Panc1 (cell line): ENCODE measurements around the gene CYB5RL. TPM values are rescaled to one million over a fixed set of nuclear protein-coding genes. Genes with fewer than 3 reads are reported as not detected.

Experiments used
- ATAC-seq: fragments of 200-7000 bp; cut with Tn5 transposase; 2 replicates; pipeline ENCODE4 v1.9.1; 2020; ENCODE audit warnings: mild to moderate bottlenecking, moderate library complexity
- BruUV-seq: library from RNA; stranded (reverse); fragments of 400-500 nt; replicated peaks from 2 replicates; lab custom pipeline; 2021; lab: Mats Ljungman, UMichigan
- CTCF ChIA-PET: fragments of 300-600 bp; sonication (Branson Sonifier 250); formaldehyde crosslinking; loops from one replicate; lab custom pipeline; 2022; ENCODE audit warnings: antibody characterized with exemption; lab: Charles Lee
- POLR2A ChIA-PET: fragments of 300-600 bp; sonication (Branson Sonifier 250); formaldehyde crosslinking; loops from one replicate; lab custom pipeline; 2022; ENCODE audit warnings: antibody characterized with exemption; lab: Charles Lee
- DNase-seq: peaks from one replicate; pipeline ENCODE4 v3.0.0-alpha.2; 2010; ENCODE audit warnings: low read depth, low spot score
- H3K27ac ChIP-seq: 2 replicates; pipeline ENCODE4 v1.5.1; 2011; ENCODE audit warnings: mild to moderate bottlenecking, low read length, inconsistent platforms
- H3K27me3 ChIP-seq: fragments of 200-500 bp; sonication (Bioruptor generic); 2 replicates; pipeline ENCODE4 v1.6.0; 2014; ENCODE audit warnings: low read length, inconsistent platforms; ENCODE audit not compliant: control insufficient read depth, insufficient read depth
- H3K36me3 ChIP-seq: fragments of 200-500 bp; sonication (Bioruptor generic); 2 replicates; pipeline ENCODE4 v1.5.1; 2014; ENCODE audit warnings: inconsistent platforms, mild to moderate bottlenecking, low read length, moderate library complexity; ENCODE audit not compliant: control insufficient read depth, insufficient read depth
- H3K4me1 ChIP-seq: 2 replicates; pipeline ENCODE4 v1.5.1; 2011; ENCODE audit warnings: inconsistent platforms, mild to moderate bottlenecking, low read length, moderate library complexity; ENCODE audit not compliant: control insufficient read depth, insufficient read depth
- H3K4me3 ChIP-seq, 2 experiments: 2 replicates each; pipeline ENCODE4 v1.5.1; 2011 to 2012; ENCODE audit warnings: low read depth in 2 of 2, low read length in 2 of 2, mild to moderate bottlenecking in 2 of 2, inconsistent platforms in 1 of 2, moderate library complexity in 1 of 2
- H3K9me3 ChIP-seq: fragments of 200-500 bp; sonication (Bioruptor generic); 2 replicates; pipeline ENCODE4 v1.5.1; 2014; ENCODE audit warnings: low read depth, mild to moderate bottlenecking, inconsistent platforms, low read length, moderate library complexity; ENCODE audit not compliant: control insufficient read depth, insufficient read depth
- POLR2AphosphoS5 ChIP-seq: IDR thresholded peaks from 2 replicates; pipeline ENCODE4 v1.6.1; 2012; ENCODE audit warnings: mild to moderate bottlenecking, low read depth, low read length, moderate library complexity
- SIN3A ChIP-seq: IDR thresholded peaks from 2 replicates; pipeline ENCODE4 v1.6.1; 2012; ENCODE audit warnings: low read depth, mild to moderate bottlenecking, low read length, moderate library complexity, borderline replicate concordance; ENCODE audit not compliant: insufficient read depth
- TCF7L2 ChIP-seq: IDR thresholded peaks from 2 replicates; pipeline ENCODE4 v1.6.1; 2011; ENCODE audit warnings: mild to moderate bottlenecking, low read depth, low read length, inconsistent platforms
- in situ Hi-C: cut with HindIII; loops from 2 replicates; pipeline ENCODE4 v1.10.0; 2016; ENCODE audit warnings: low sequenced_read_pairs, low pct_unique_long_range_greater_than_20kb
- intact Hi-C: fragments of 100-400 bp; cut with micrococcal nuclease; formaldehyde crosslinking; loops from one replicate; pipeline ENCODE4 v1.10.0; 2022; ENCODE audit not compliant: unreplicated experiment
- total RNA-seq: library from RNA; stranded (reverse); gene quantifications from one replicate; pipeline ENCODE4 v1.2.1, GENCODE V29; 2021; ENCODE audit not compliant: unreplicated experiment
- TF ChIP-seq, protein P1 (sequence below), 2 experiments: IDR thresholded peaks; 2 replicates each; pipeline ENCODE4 v1.6.1; 2011 to 2012; ENCODE audit warnings: low read depth in 2 of 2, control low read depth in 1 of 2, low read length in 1 of 2, mild to moderate bottlenecking in 1 of 2, moderate library complexity in 1 of 2; ENCODE audit not compliant: insufficient read depth in 1 of 2
- TF ChIP-seq, protein P2 (sequence below): fragments of 450-650 bp; IDR thresholded peaks from 2 replicates; pipeline ENCODE4 v1.5.1; 2017; ENCODE audit warnings: mild to moderate bottlenecking

The CYB5RL gene
- total RNA-seq, 1 experiment from 2014 or later: 19.4 TPM

DNA sequence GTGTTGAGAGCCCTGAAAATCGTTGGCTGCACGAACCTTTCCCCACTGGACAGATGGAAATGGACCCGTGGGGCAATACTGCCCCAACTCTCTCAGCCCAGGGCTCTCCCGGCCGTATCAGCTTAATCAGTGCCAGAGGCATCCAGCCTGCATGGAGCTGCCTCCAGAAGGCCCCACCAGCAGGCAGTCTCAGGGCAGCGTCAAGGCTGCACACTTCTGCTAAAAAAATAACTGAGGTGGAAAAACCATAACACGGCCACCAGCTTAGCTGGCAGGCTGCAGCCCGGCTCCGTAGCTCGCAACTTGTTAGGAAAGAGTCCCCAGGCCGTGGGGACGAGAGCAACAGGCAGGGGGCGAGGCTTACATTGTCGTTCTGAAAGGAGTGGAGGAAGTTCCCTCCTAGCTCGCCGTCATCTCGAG is 28.1 kb upstream of the CYB5RL start:
- in situ Hi-C loops: no loop called here
- TF ChIP-seq POLR2AphosphoS5: no peak
- TF ChIP-seq, protein P1, sequence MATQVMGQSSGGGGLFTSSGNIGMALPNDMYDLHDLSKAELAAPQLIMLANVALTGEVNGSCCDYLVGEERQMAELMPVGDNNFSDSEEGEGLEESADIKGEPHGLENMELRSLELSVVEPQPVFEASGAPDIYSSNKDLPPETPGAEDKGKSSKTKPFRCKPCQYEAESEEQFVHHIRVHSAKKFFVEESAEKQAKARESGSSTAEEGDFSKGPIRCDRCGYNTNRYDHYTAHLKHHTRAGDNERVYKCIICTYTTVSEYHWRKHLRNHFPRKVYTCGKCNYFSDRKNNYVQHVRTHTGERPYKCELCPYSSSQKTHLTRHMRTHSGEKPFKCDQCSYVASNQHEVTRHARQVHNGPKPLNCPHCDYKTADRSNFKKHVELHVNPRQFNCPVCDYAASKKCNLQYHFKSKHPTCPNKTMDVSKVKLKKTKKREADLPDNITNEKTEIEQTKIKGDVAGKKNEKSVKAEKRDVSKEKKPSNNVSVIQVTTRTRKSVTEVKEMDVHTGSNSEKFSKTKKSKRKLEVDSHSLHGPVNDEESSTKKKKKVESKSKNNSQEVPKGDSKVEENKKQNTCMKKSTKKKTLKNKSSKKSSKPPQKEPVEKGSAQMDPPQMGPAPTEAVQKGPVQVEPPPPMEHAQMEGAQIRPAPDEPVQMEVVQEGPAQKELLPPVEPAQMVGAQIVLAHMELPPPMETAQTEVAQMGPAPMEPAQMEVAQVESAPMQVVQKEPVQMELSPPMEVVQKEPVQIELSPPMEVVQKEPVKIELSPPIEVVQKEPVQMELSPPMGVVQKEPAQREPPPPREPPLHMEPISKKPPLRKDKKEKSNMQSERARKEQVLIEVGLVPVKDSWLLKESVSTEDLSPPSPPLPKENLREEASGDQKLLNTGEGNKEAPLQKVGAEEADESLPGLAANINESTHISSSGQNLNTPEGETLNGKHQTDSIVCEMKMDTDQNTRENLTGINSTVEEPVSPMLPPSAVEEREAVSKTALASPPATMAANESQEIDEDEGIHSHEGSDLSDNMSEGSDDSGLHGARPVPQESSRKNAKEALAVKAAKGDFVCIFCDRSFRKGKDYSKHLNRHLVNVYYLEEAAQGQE (IDR thresholded peaks at IDR 0.05; ENCODE audit: insufficient read depth in 1 of 2, low read depth in 2 of 2, low read length in 1 of 2): no peak
- no peak for TF ChIP-seq TCF7L2
- TF ChIP-seq, protein P2, sequence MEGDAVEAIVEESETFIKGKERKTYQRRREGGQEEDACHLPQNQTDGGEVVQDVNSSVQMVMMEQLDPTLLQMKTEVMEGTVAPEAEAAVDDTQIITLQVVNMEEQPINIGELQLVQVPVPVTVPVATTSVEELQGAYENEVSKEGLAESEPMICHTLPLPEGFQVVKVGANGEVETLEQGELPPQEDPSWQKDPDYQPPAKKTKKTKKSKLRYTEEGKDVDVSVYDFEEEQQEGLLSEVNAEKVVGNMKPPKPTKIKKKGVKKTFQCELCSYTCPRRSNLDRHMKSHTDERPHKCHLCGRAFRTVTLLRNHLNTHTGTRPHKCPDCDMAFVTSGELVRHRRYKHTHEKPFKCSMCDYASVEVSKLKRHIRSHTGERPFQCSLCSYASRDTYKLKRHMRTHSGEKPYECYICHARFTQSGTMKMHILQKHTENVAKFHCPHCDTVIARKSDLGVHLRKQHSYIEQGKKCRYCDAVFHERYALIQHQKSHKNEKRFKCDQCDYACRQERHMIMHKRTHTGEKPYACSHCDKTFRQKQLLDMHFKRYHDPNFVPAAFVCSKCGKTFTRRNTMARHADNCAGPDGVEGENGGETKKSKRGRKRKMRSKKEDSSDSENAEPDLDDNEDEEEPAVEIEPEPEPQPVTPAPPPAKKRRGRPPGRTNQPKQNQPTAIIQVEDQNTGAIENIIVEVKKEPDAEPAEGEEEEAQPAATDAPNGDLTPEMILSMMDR: no peak
- no peak for TF ChIP-seq SIN3A
- H3K4me3 ChIP-seq: no peak overlapping the region
- no peaks in the 10 kb centered on the region for H3K36me3 ChIP-seq
- intact Hi-C loops: no loop called here
- H3K27ac ChIP-seq: no peak overlapping the region
- H3K4me1 ChIP-seq: no peaks in the 10 kb centered on the region
- ATAC-seq: no peak
- ChIA-PET POLR2A (no interaction called here), CTCF (no interaction called here)
- H3K9me3 ChIP-seq: no peaks in the 10 kb centered on the region
- BruUV-seq: no TSS peak
- H3K27me3 ChIP-seq: no peaks in the 10 kb centered on the region
- no peak for DNase-seq

DNA sequence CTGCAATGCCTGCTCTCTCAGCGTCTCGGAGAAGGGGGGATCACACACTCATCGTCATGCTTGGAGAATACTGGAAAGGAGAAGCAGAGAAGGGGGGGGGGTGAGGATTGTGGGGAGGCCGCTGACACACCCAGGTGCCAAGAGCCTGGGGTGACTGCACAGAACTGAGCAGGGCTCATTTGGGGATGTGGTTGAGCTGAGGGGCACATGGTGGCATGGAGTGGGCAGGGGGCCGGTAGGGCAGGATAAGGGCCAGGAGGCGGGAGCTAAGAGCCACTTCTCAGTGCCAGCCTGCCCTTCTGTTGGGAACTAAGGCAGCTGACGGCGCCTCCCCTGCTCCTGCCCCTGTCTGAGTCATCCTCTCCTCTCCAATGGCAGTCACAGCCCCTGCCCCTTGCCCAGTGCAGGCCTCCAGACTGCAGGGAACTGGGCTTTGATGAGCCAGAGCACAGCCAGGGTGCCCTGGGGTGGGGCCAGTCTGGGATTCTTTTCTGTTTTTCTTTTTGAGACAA is 27.3 kb upstream of the CYB5RL start:
- CTCF ChIA-PET: no interaction called here

More for the DNA sequence above, 27.3 kb upstream of the CYB5RL start:
- TF ChIP-seq POLR2AphosphoS5 (no peak), TCF7L2 (no peak), SIN3A (no peak)
- TF ChIP-seq, protein P1 (IDR thresholded peaks at IDR 0.05; ENCODE audit: insufficient read depth in 1 of 2, low read depth in 2 of 2, low read length in 1 of 2): no peak
- TF ChIP-seq, protein P2: no peak
- in situ Hi-C loops: no loop called here
- no peaks in the 10 kb centered on the region for H3K4me1 ChIP-seq
- intact Hi-C loops: no loop called here
- H3K27me3 ChIP-seq: no peaks in the 10 kb centered on the region
- no TSS peak for BruUV-seq
- H3K4me3 ChIP-seq: no peak overlapping the region
- POLR2A ChIA-PET: no interaction called here
- H3K9me3 ChIP-seq: no peaks in the 10 kb centered on the region
- peak; percentile 67 for ATAC-seq
- DNase-seq: no peak
- no peaks in the 10 kb centered on the region for H3K36me3 ChIP-seq
- H3K27ac ChIP-seq: no peak overlapping the region
